HG02623 (cell line): ENCODE measurements around the gene CYYR1.
"Not testable (repeated sequence)": the region's sequence is repeated elsewhere in the genome, so short reads cannot be mapped to it uniquely, and the experiment has no call there.

ENCODE experiments used
- ATAC-seq: cut with Tn5 transposase; IDR thresholded peaks from one replicate; pipeline ENCODE4 v1.9.1; 2021; ENCODE audit warnings: moderate library complexity; ENCODE audit not compliant: unreplicated experiment

The CYYR1 gene

GRCh38 chr21:26491663-26492062 is 81.4 kb downstream of the CYYR1 start:
- ATAC-seq: no peak

GRCh38 chr21:26490771-26491170 is 82.3 kb downstream of the CYYR1 start:
- no peak for ATAC-seq

- ATAC-seq: no peak
Measured at GRCh38 chr21:26489781-26490180, 83.3 kb downstream of the CYYR1 start.

GRCh38 chr21:26487981-26488480 is 85.1 kb downstream of the CYYR1 start:
- ATAC-seq: no peak

GRCh38 chr21:26473471-26473870 is 99.6 kb downstream of the CYYR1 start:
- peak; percentile 53 for ATAC-seq

GRCh38 chr21:26471099-26471471 is 102.0 kb downstream of the CYYR1 start:
- ATAC-seq: no peak

- ATAC-seq: no peak
Measured at GRCh38 chr21:26470351-26471098, 102.6 kb downstream of the CYYR1 start.

GRCh38 chr21:26469789-26470188 is 103.3 kb downstream of the CYYR1 start:
- ATAC-seq: no peak

- ATAC-seq: no peak
Measured at GRCh38 chr21:26465916-26466315, 107.2 kb downstream of the CYYR1 start.

- no peak for ATAC-seq
Measured at GRCh38 chr21:26461500-26461899, 111.6 kb downstream of the CYYR1 start.

- no peak for ATAC-seq
Measured at GRCh38 chr21:26460621-26461020, 112.5 kb downstream of the CYYR1 start.

- not testable (repeated sequence) for ATAC-seq
Measured at GRCh38 chr21:26458854-26459253, 114.2 kb downstream of the CYYR1 start.

- ATAC-seq: no peak
Measured at GRCh38 chr21:26457817-26458216, 115.3 kb downstream of the CYYR1 start.

- no peak for ATAC-seq
Measured at GRCh38 chr21:26453267-26453666, 119.8 kb downstream of the CYYR1 start.

- ATAC-seq: no peak
Measured at GRCh38 chr21:26451081-26451740, 121.9 kb downstream of the CYYR1 start.

GRCh38 chr21:26449161-26449560 is 123.9 kb downstream of the CYYR1 start:
- ATAC-seq: no peak

- ATAC-seq: no peak
Measured at GRCh38 chr21:26448751-26449150, 124.3 kb downstream of the CYYR1 start.

GRCh38 chr21:26447932-26448475 is 125.1 kb downstream of the CYYR1 start:
- no peak for ATAC-seq

- ATAC-seq: no peak
Measured at GRCh38 chr21:26445440-26445839, 127.6 kb downstream of the CYYR1 start.

- ATAC-seq: no peak
Measured at GRCh38 chr21:26444646-26445045, 128.4 kb downstream of the CYYR1 start.

- no peak for ATAC-seq
Measured at GRCh38 chr21:26443867-26444266, 129.2 kb downstream of the CYYR1 start.

GRCh38 chr21:26443291-26443690 is 129.8 kb downstream of the CYYR1 start:
- no peak for ATAC-seq
